Karpas-422 (cell line): Measurements from ENCODE around the gene TNS1. TPM values are rescaled to one million over a fixed set of nuclear protein-coding genes. Genes with fewer than 3 reads are reported as not detected.

ENCODE experiments used
- DNase-seq: peaks from one replicate; pipeline ENCODE4 v3.0.0-alpha.2; 2015
- H2AFZ ChIP-seq: fragments of 200-600 bp; sonication (generic); 2 replicates; pipeline ENCODE4 v1.6.1; 2014; ENCODE audit warnings: antibody characterized with exemption, low read length, mixed read lengths
- H3K27ac ChIP-seq: fragments of 200-600 bp; sonication (generic); 2 replicates; pipeline ENCODE4 v1.5.1; 2014; ENCODE audit warnings: mild to moderate bottlenecking, low read length, moderate library complexity
- H3K27me3 ChIP-seq: fragments of 200-600 bp; sonication (generic); 2 replicates; pipeline ENCODE4 v1.6.1; 2014; ENCODE audit warnings: low read length, mixed read lengths
- H3K36me3 ChIP-seq: fragments of 200-600 bp; sonication (generic); 2 replicates; pipeline ENCODE4 v1.6.1; 2014; ENCODE audit warnings: low read length, mixed read lengths; ENCODE audit not compliant: insufficient read depth
- H3K4me1 ChIP-seq: fragments of 200-600 bp; sonication (generic); 2 replicates; pipeline ENCODE4 v1.6.1; 2014; ENCODE audit warnings: mild to moderate bottlenecking, low read length, mixed read lengths
- H3K4me2 ChIP-seq: fragments of 200-600 bp; sonication (generic); 2 replicates; pipeline ENCODE4 v1.6.1; 2014; ENCODE audit warnings: low read length, low read depth, mild to moderate bottlenecking; ENCODE audit not compliant: poor library complexity, severe bottlenecking
- H3K4me3 ChIP-seq: fragments of 200-600 bp; sonication (generic); 2 replicates; pipeline ENCODE4 v1.5.1; 2014; ENCODE audit warnings: mild to moderate bottlenecking, antibody characterized with exemption, low read length, mixed read lengths
- H3K79me2 ChIP-seq: fragments of 200-600 bp; sonication (generic); 2 replicates; pipeline ENCODE4 v1.6.1; 2014; ENCODE audit warnings: mild to moderate bottlenecking, low read length, mixed read lengths
- H3K9ac ChIP-seq: fragments of 200-600 bp; sonication (generic); 2 replicates; pipeline ENCODE4 v1.6.0; 2014; ENCODE audit warnings: low read length
- H3K9me2 ChIP-seq: fragments of 200-600 bp; sonication (generic), shearing (Covaris generic); replicated peaks from 2 replicates; pipeline ENCODE4 v1.6.0; 2014; ENCODE audit warnings: mild to moderate bottlenecking, low read length, moderate library complexity; ENCODE audit not compliant: insufficient read depth
- H3K9me3 ChIP-seq: fragments of 300-700, 200-600 bp; sonication (generic); 2 replicates; pipeline ENCODE4 v1.6.1; 2014; ENCODE audit warnings: low read length, mixed read lengths
- H4K20me1 ChIP-seq: fragments of 200-600 bp; sonication (generic); 2 replicates; pipeline ENCODE4 v1.6.1; 2014; ENCODE audit warnings: mild to moderate bottlenecking, antibody characterized with exemption, low read length, low read depth; ENCODE audit not compliant: insufficient read depth
- total RNA-seq: library from RNA; depleted of rRNA; stranded (reverse); fragments of >200 nt; shearing (Covaris generic); gene quantifications from 2 replicates; pipeline ENCODE4 v1.2.3, GENCODE V29; 2014; ENCODE audit warnings: low replicate concordance

The TNS1 gene
- total RNA-seq, 1 experiment from 2014 or later: 1.7 TPM

DNA sequence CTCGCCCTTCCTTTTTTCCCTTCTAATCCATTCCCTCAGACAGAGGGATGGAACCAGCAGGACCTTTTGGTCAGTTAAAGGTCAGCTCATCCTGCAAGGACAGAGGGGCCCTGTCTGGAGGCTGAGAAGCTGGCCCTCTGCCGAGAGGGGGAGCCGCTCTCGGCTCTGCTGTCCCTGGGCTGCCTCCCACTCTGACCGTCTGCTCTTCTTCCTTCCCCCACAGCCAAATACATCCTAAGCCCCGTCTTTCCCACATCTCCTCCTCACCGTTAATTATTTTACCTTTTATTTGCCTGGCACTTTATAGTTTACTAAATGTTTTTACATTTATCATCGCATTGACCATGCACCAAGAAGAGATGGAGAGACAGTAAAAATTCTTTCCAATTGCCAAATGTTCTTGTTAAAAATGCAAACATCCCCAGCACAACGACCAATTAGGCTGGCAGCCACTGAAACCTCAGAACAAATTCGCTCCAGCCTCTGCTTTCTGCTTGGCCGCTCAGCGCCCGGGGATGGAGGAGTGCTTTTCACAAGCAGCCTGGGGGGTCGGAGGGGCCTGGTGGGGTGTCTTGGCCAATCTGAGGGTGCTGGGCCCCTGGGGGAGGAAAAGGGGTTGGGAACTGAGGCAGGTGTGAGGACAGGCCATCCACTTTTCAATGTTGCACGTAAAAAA lies 123.7 kb downstream of the TNS1 start:
- no peak overlapping the region for H3K9ac ChIP-seq
- H3K4me1 ChIP-seq: no peaks in the 10 kb centered on the region
- no peaks in the 10 kb centered on the region for H3K9me2 ChIP-seq
- H3K9me3 ChIP-seq: no peaks in the 10 kb centered on the region
- H3K36me3 ChIP-seq: no peaks in the 10 kb centered on the region
- H4K20me1 ChIP-seq: no peaks in the 10 kb centered on the region
- H2AFZ ChIP-seq: no peak overlapping the region
- no peaks in the 10 kb centered on the region for H3K27me3 ChIP-seq
- no peak for DNase-seq
- no peak overlapping the region for H3K4me3 ChIP-seq
- H3K79me2 ChIP-seq: no peaks in the 10 kb centered on the region
- H3K27ac ChIP-seq: no peak overlapping the region
- no peak overlapping the region for H3K4me2 ChIP-seq

DNA sequence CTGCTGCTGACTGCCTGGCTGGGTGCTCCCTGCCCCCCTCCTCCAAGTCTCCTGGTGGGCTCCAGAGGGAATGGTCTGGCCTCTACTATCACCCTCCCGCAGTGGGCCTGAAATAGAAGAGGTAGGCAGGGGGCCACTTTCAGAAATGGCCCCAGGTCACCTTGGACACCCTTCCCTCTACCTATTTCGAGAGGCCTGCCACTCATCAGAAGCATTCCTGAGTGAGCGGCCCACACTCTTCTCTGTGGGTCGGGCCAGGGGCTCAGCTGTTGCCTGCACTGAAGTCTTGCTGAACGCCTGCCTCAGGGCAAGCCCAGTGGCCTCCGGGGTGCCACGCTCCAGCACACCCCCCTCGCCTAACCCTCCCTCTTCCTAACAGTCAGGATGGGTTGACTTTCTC lies 124.9 kb downstream of the TNS1 start:
- H4K20me1 ChIP-seq: no peaks in the 10 kb centered on the region
- H3K27me3 ChIP-seq: no peaks in the 10 kb centered on the region
- H3K4me1 ChIP-seq: no peaks in the 10 kb centered on the region
- no peak overlapping the region for H3K4me3 ChIP-seq
- no peak for DNase-seq
- H2AFZ ChIP-seq: no peak overlapping the region
- no peaks in the 10 kb centered on the region for H3K9me2 ChIP-seq
- no peak overlapping the region for H3K9ac ChIP-seq
- no peaks in the 10 kb centered on the region for H3K79me2 ChIP-seq
- H3K36me3 ChIP-seq: no peaks in the 10 kb centered on the region
- H3K4me2 ChIP-seq: no peak overlapping the region
- no peak overlapping the region for H3K27ac ChIP-seq
- H3K9me3 ChIP-seq: no peaks in the 10 kb centered on the region

DNA sequence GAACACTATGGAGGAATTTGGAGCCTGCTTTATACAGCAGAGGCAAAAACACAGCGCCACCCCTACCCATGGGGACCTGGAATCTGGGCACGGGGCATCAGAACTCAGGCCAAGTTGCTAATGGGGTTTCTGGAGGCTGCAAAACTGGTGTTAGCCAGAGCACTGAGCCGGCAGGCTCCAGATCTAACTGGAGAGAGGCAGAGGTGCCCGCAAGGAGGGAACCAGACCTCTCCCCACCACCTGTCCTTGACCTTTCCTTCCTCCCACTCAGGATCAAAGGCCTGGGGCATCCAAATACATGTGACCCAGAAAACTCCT lies 126.6 kb downstream of the TNS1 start:
- Histone ChIP-seq H3K4me3 (no peak overlapping the region), H3K9me3 (no peaks in the 10 kb centered on the region), H3K4me1 (no peaks in the 10 kb centered on the region), H2AFZ (no peak overlapping the region), H3K36me3 (no peaks in the 10 kb centered on the region), H4K20me1 (no peaks in the 10 kb centered on the region), H3K27me3 (no peaks in the 10 kb centered on the region), H3K9me2 (no peaks in the 10 kb centered on the region), H3K9ac (no peak overlapping the region), H3K4me2 (no peak overlapping the region), H3K79me2 (no peaks in the 10 kb centered on the region), H3K27ac (no peak overlapping the region)
- no peak for DNase-seq

DNA sequence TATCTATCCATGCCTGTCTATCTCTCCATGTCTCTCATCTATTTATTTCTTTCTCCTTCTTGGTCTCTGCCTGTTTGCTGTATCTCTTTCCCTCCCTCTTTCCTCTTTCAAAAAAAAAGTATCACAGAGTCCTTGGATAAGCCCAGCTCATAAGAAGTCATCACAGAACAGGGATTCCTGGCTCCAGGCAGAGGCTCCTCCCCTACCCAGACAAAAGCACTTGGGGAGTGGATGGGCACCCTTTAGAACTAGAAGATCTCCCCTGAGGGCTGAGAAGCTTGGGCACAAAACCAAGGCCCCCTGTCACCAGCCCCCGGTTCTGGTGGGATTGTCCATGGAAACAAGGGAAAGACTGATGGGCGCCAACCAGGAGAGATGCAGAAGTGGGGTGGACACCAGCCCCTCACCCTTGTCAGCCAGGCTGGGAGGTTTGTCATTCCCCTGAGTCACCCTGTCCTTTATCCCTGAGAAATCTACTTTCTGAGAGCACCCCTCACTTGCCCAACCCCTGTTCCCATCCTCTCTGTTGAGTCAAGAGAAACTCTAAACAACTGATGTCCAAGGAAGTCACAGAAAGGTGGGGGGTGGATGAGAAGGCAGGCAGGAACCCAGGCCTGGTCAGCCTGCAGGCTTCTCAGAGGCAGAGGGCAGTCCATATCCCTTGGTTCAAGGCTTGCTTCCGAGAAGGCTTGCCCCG lies 127.1 kb downstream of the TNS1 start:
- Histone ChIP-seq H3K4me3 (no peak overlapping the region), H3K4me1 (no peaks in the 10 kb centered on the region), H3K9me3 (no peaks in the 10 kb centered on the region), H3K9me2 (no peaks in the 10 kb centered on the region), H3K27ac (no peak overlapping the region), H3K9ac (no peak overlapping the region), H3K79me2 (no peaks in the 10 kb centered on the region), H2AFZ (no peak overlapping the region), H4K20me1 (no peaks in the 10 kb centered on the region), H3K27me3 (no peaks in the 10 kb centered on the region), H3K36me3 (no peaks in the 10 kb centered on the region), H3K4me2 (no peak overlapping the region)
- DNase-seq: no peak

DNA sequence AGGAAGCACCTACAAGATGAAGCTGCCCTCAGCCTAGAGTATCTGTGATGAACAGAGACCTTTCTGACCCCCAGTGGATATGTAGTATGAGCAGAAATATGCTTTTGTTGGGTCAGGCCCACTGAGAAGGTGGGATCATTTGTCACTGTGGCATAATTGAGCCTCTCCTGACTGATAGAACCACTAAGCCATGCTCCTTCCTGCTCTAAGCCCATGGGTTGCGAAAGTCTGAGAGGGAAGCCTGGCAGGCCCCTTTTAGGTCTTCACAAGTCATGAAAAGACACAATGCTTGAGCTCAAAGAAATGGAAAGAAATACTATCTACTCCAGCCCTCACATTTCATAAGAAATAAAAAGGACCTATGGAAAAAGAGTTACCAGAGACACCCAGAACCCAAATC lies 127.7 kb downstream of the TNS1 start:
- Histone ChIP-seq H3K27me3 (no peaks in the 10 kb centered on the region), H3K9me2 (no peaks in the 10 kb centered on the region), H3K27ac (no peak overlapping the region), H3K4me2 (no peak overlapping the region), H3K9me3 (no peaks in the 10 kb centered on the region), H3K4me3 (no peak overlapping the region), H3K4me1 (no peaks in the 10 kb centered on the region), H3K79me2 (no peaks in the 10 kb centered on the region), H3K9ac (no peak overlapping the region), H3K36me3 (no peaks in the 10 kb centered on the region), H2AFZ (no peak overlapping the region), H4K20me1 (no peaks in the 10 kb centered on the region)
- DNase-seq: no peak

DNA sequence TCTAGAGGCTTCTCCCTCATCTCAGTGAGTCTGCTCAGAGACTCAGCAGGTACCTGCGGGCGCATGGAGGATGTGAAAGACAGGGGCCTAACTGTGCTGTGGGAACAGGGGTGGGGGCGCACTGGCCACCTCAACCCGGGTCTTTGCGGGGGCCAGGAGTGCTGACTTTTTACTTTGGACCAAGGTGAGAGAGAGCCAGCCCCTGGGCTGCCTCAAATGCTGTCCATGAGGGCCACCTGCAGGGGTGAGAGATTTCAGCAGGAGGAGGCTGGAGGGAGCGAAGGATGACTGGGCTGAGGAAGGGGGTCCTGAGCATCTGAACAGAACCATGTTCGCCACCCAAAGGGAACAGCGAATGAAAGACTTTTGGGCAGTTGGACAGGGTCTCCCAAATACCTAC lies 129.4 kb downstream of the TNS1 start:
- H3K9ac ChIP-seq: no peak overlapping the region
- no peak overlapping the region for H3K4me2 ChIP-seq
- H3K27me3 ChIP-seq: no peaks in the 10 kb centered on the region
- no peak overlapping the region for H3K4me3 ChIP-seq
- H3K79me2 ChIP-seq: no peaks in the 10 kb centered on the region
- H3K27ac ChIP-seq: no peak overlapping the region
- no peaks in the 10 kb centered on the region for H3K9me2 ChIP-seq
- no peaks in the 10 kb centered on the region for H3K4me1 ChIP-seq
- no peak overlapping the region for H2AFZ ChIP-seq
- H4K20me1 ChIP-seq: no peaks in the 10 kb centered on the region
- H3K9me3 ChIP-seq: no peaks in the 10 kb centered on the region
- H3K36me3 ChIP-seq: no peaks in the 10 kb centered on the region
- no peak for DNase-seq

GRCh38 chr2:217872319-217872718 lies 130.5 kb downstream of the TNS1 start:
- Histone ChIP-seq H3K4me1 (no peaks in the 10 kb centered on the region), H3K9me3 (no peaks in the 10 kb centered on the region), H3K4me3 (no peak overlapping the region), H3K36me3 (no peaks in the 10 kb centered on the region), H3K79me2 (no peaks in the 10 kb centered on the region), H4K20me1 (no peaks in the 10 kb centered on the region), H2AFZ (no peak overlapping the region), H3K27me3 (no peaks in the 10 kb centered on the region), H3K4me2 (no peak overlapping the region), H3K9me2 (no peaks in the 10 kb centered on the region), H3K27ac (no peak overlapping the region), H3K9ac (no peak overlapping the region)
- no peak for DNase-seq

DNA sequence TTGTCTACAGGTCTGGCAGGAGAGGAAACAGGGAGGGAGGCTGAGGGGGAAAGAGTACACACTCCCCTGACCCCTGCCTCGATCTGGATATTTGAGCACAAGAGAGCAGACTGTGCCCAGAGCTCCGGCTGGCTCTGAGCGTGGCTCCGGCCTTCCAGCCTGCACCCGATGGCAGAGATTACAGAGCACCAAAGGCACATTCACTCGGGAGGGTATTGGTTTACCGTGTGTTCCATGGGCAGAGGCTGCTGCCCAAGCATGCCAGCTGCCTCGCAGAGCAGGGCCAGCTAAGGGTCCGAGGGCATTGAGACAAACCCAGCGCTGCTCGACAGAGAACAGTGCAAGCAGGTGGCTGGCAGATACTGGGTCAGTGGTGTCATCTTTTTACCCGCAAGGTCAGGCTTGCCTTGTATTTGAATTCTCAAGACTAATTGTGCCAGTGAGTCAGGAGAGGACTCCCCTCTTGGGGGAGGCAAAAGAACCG lies 132.2 kb downstream of the TNS1 start:
- Histone ChIP-seq H3K79me2 (no peaks in the 10 kb centered on the region), H3K4me2 (no peak overlapping the region), H3K9me2 (no peaks in the 10 kb centered on the region), H4K20me1 (no peaks in the 10 kb centered on the region), H2AFZ (no peak overlapping the region), H3K4me1 (no peaks in the 10 kb centered on the region), H3K9ac (no peak overlapping the region), H3K27ac (no peak overlapping the region), H3K4me3 (no peak overlapping the region), H3K27me3 (no peaks in the 10 kb centered on the region), H3K36me3 (no peaks in the 10 kb centered on the region), H3K9me3 (no peaks in the 10 kb centered on the region)
- no peak for DNase-seq
